Measurements from ENCODE around the gene WSB2.
A peak's percentile ranks its signal among the peaks of the same experiment; 100 is the strongest.

WSB2 gene

GRCh38 chr12:118046430-118046829, 14.5 kb downstream of the WSB2 start:
- Histone ChIP-seq H3K9me3 (replicated peaks in 1 of 11) (no peaks in the 10 kb centered on the region), H3K4me1 (peaks cover 0 to 17% (median 7%) of the 10 kb centered on the region in 10 experiments; a peak in 12 of 20 replicates), H3K9ac (no peak overlapping the region), H3K27ac (no peak overlapping the region), H3K36me3 (peaks cover 48 to 99% (median 77%) of the 10 kb centered on the region in 11 experiments), H4K20me1 (peaks cover 0 to 90% (median 0%) of the 10 kb centered on the region in 11 experiments; a peak in 5 of 22 replicates), H3K4me2 (no peak overlapping the region), H3K27me3 (no peaks in the 10 kb centered on the region), H3K4me3 (no peak overlapping the region)
- TF ChIP-seq Cebpa-rat (IDR thresholded peaks at IDR 0.05), result no peak

- H3K4me1 ChIP-seq, result peaks cover 0 to 13% (median 6%) of the 10 kb centered on the region in 10 experiments; a peak in 10 of 20 replicates
- no peak overlapping the region for H3K4me2 ChIP-seq
- H3K36me3 ChIP-seq, result peaks cover 50 to 99% (median 77%) of the 10 kb centered on the region in 11 experiments
- H4K20me1 ChIP-seq, result peaks cover 0 to 88% (median 0%) of the 10 kb centered on the region in 11 experiments; a peak in 6 of 22 replicates
- no peak overlapping the region for H3K4me3 ChIP-seq
- TF ChIP-seq Cebpa-rat (IDR thresholded peaks at IDR 0.05), result no peak
- no peak overlapping the region for H3K27ac ChIP-seq
- no peaks in the 10 kb centered on the region for H3K27me3 ChIP-seq
- H3K9me3 ChIP-seq (replicated peaks in 1 of 11), result no peaks in the 10 kb centered on the region
- H3K9ac ChIP-seq, result no peak overlapping the region
These were observed 16.4 kb downstream of the WSB2 start for GRCh38 chr12:118044577-118044976.

- no peak overlapping the region for H3K9ac ChIP-seq
- TF ChIP-seq Cebpa-rat (IDR thresholded peaks at IDR 0.05), result no peak
- H3K36me3 ChIP-seq, result peaks cover 55 to 99% (median 78%) of the 10 kb centered on the region in 11 experiments
- H3K27me3 ChIP-seq, result no peaks in the 10 kb centered on the region
- H3K4me1 ChIP-seq, result peaks cover 0 to 10% (median 4%) of the 10 kb centered on the region in 10 experiments; a peak in 10 of 20 replicates
- H3K9me3 ChIP-seq (replicated peaks in 1 of 11), result no peaks in the 10 kb centered on the region
- H3K27ac ChIP-seq, result no peak overlapping the region
- no peak overlapping the region for H3K4me2 ChIP-seq
- no peak overlapping the region for H3K4me3 ChIP-seq
- H4K20me1 ChIP-seq, result peaks cover 0 to 88% (median 0%) of the 10 kb centered on the region in 11 experiments; a peak in 6 of 22 replicates
These were observed 16.9 kb downstream of the WSB2 start for GRCh38 chr12:118044075-118044474.

GRCh38 chr12:118042091-118042490, 18.9 kb downstream of the WSB2 start:
- H3K4me3 ChIP-seq, result no peak overlapping the region
- peaks cover 0 to 84% (median 0%) of the 10 kb centered on the region in 11 experiments; a peak in 6 of 22 replicates for H4K20me1 ChIP-seq
- no peak overlapping the region for H3K27ac ChIP-seq
- H3K27me3 ChIP-seq, result no peaks in the 10 kb centered on the region
- H3K9me3 ChIP-seq (replicated peaks in 1 of 11), result no peaks in the 10 kb centered on the region
- H3K4me1 ChIP-seq, result peaks cover 0 to 4% (median 0%) of the 10 kb centered on the region in 10 experiments; a peak in 2 of 20 replicates
- H3K4me2 ChIP-seq, result no peak overlapping the region
- TF ChIP-seq Cebpa-rat (IDR thresholded peaks at IDR 0.05), result no peak
- H3K9ac ChIP-seq, result no peak overlapping the region
- H3K36me3 ChIP-seq, result peaks cover 71 to 99% (median 91%) of the 10 kb centered on the region in 11 experiments

DNA sequence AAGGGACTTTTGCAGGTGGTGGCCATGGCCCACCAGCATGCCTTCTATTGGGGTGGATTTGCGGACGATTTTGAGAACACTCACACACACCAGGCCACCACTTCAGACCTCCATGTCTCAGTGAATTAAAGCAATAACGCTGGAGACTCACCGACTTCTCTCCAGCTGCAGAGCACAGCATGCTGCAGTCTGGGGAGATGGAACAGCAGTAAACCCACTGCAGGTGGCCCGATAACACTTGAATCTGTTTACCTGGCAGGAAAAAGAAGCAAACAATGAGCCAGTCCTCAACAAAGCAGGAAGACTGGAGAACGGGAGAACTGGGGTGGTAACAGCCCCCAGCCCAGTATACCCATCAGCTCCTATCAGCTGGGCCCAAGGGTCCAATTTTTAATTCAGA, 22.8 kb downstream of the WSB2 start:
- Histone ChIP-seq H3K4me1 (peaks cover 0 to 4% (median 0%) of the 10 kb centered on the region in 10 experiments; a peak in 2 of 20 replicates), H4K20me1 (peaks cover 0 to 71% (median 0%) of the 10 kb centered on the region in 11 experiments; a peak in 8 of 22 replicates), H3K4me3 (no peak overlapping the region), H3K9me3 (replicated peaks in 1 of 11) (no peaks in the 10 kb centered on the region), H3K9ac (no peak overlapping the region), H3K27me3 (no peaks in the 10 kb centered on the region), H3K36me3 (peaks cover 89 to 100% (median 98%) of the 10 kb centered on the region in 11 experiments), H3K4me2 (no peak overlapping the region), H3K27ac (no peak overlapping the region)
- TF ChIP-seq Cebpa-rat (IDR thresholded peaks at IDR 0.05), result no peak

DNA sequence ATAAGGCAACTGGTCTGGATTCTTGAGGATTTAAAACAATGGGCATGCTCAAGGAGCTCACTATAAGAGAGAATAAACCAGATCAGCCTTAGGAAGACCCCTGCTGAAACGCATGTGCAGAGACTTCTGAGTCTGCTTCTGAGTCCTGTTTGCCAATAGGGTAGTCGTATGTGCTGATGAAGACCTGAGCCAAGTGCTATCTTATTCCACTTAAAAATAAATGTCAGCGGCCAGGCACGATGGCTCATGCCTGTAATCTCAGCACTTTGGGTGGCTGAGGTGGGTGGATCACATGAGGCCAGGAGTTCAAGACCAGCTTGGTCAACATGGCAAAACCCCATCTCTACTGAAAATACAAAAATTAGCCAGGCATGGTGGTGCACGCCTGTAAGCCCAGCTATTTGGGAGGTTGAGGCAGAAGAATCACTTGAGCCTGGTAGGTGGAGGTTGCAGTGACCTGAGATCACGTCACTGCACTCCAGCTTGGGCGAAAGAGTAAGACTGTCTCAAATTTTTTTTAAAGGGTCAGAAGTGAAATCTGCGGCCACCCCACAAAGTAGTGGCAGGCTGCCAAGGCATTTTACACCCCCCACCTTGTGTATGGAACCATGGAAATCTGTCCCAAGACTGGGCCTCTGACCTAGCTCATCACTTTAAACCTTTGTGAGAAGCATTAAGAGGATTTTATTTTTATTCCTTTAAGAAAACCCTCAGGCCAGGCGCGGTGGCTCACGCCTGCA, 24.1 kb downstream of the WSB2 start:
- no peak overlapping the region for H3K9ac ChIP-seq
- no peaks in the 10 kb centered on the region for H3K9me3 ChIP-seq (replicated peaks in 1 of 11)
- H3K27ac ChIP-seq, result no peak overlapping the region
- peaks cover 89 to 100% (median 98%) of the 10 kb centered on the region in 11 experiments for H3K36me3 ChIP-seq
- peaks cover 0 to 4% (median 0%) of the 10 kb centered on the region in 10 experiments; a peak in 2 of 20 replicates for H3K4me1 ChIP-seq
- no peak for TF ChIP-seq Cebpa-rat (IDR thresholded peaks at IDR 0.05)
- H4K20me1 ChIP-seq, result peaks cover 0 to 70% (median 0%) of the 10 kb centered on the region in 11 experiments; a peak in 8 of 22 replicates
- no peak overlapping the region for H3K4me2 ChIP-seq
- no peak overlapping the region for H3K4me3 ChIP-seq
- H3K27me3 ChIP-seq, result no peaks in the 10 kb centered on the region

GRCh38 chr12:118035190-118036041, 25.6 kb downstream of the WSB2 start:
- Histone ChIP-seq H3K4me3 (no peak overlapping the region), H3K27ac (no peak overlapping the region), H3K9me3 (replicated peaks in 1 of 11) (no peaks in the 10 kb centered on the region), H3K4me2 (no peak overlapping the region), H3K36me3 (peaks cover 95 to 100% (median 100%) of the 10 kb centered on the region in 11 experiments), H3K4me1 (peaks cover 0 to 4% (median 0%) of the 10 kb centered on the region in 10 experiments; a peak in 2 of 20 replicates), H3K27me3 (no peaks in the 10 kb centered on the region), H3K9ac (0 out of 22 replicates have a peak overlapping the region, but pooled peaks of 1 of the 11 experiments have one; percentile 9), H4K20me1 (peaks cover 0 to 58% (median 0%) of the 10 kb centered on the region in 11 experiments; a peak in 8 of 22 replicates)
- no peak for TF ChIP-seq Cebpa-rat (IDR thresholded peaks at IDR 0.05)

GRCh38 chr12:118034429-118035189, 26.4 kb downstream of the WSB2 start:
- no peak overlapping the region for H3K27ac ChIP-seq
- H3K9me3 ChIP-seq (replicated peaks in 1 of 11), result no peaks in the 10 kb centered on the region
- TF ChIP-seq Cebpa-rat (IDR thresholded peaks at IDR 0.05), result no peak
- peaks cover 95 to 100% (median 100%) of the 10 kb centered on the region in 11 experiments for H3K36me3 ChIP-seq
- H4K20me1 ChIP-seq, result peaks cover 0 to 50% (median 0%) of the 10 kb centered on the region in 11 experiments; a peak in 8 of 22 replicates
- no peak overlapping the region; a peak in 1 of 22 replicates for H3K9ac ChIP-seq
- H3K4me3 ChIP-seq, result no peak overlapping the region
- H3K4me2 ChIP-seq, result no peak overlapping the region
- H3K27me3 ChIP-seq, result no peaks in the 10 kb centered on the region
- H3K4me1 ChIP-seq, result peaks cover 0 to 4% (median 0%) of the 10 kb centered on the region in 10 experiments; a peak in 2 of 20 replicates
